GM10248 (cell line): ENCODE results near the gene ACO2.

Experiments
- CTCF ChIA-PET: fragments of 300-600 bp; sonication (Branson Sonifier 250); formaldehyde crosslinking; extraction: SDS; loops from one replicate; lab custom pipeline; 2021; ENCODE audit warnings: antibody characterized with exemption; lab: Yijun Ruan, JAX
- POLR2A ChIA-PET: fragments of 350-650 bp; sonication (Branson Sonifier 250); formaldehyde crosslinking; extraction: SDS; loops from one replicate; lab custom pipeline; 2020; ENCODE audit warnings: antibody characterized with exemption; lab: Yijun Ruan, JAX
- DNase-seq: peaks from one replicate; pipeline ENCODE4 v3.0.0; 2012; ENCODE audit errors: extremely low spot score
- TF ChIP-seq, protein P1 (sequence below): IDR thresholded peaks from 2 replicates; pipeline ENCODE4 v1.5.1; 2012; ENCODE audit warnings: mild to moderate bottlenecking, low read depth; ENCODE audit errors: extremely low read depth, missing control alignments, control extremely low read depth

Gene ACO2

DNA sequence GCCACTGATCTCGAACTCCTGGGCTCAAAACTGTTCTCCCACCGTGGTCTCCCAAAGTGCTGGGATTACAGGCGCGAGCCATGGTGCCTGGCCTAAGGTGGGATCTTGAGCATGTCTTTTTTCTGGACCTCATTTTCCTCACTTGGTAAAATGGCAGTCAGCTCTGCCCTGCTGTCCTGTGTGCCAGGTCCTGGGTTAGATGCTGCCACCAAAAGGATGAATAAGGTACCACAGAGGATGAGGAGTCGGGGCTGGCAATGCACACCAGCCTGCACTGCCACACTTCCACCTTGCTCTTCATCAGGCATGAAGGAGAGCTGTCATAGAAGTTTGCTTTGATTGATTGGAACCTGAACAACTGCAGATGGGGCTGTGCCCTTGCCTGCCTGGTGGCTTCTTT, 32.3 kb downstream of the ACO2 start:
- TF ChIP-seq, protein P1, sequence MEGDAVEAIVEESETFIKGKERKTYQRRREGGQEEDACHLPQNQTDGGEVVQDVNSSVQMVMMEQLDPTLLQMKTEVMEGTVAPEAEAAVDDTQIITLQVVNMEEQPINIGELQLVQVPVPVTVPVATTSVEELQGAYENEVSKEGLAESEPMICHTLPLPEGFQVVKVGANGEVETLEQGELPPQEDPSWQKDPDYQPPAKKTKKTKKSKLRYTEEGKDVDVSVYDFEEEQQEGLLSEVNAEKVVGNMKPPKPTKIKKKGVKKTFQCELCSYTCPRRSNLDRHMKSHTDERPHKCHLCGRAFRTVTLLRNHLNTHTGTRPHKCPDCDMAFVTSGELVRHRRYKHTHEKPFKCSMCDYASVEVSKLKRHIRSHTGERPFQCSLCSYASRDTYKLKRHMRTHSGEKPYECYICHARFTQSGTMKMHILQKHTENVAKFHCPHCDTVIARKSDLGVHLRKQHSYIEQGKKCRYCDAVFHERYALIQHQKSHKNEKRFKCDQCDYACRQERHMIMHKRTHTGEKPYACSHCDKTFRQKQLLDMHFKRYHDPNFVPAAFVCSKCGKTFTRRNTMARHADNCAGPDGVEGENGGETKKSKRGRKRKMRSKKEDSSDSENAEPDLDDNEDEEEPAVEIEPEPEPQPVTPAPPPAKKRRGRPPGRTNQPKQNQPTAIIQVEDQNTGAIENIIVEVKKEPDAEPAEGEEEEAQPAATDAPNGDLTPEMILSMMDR = no peak
- DNase-seq = peak; percentile 65
- POLR2A ChIA-PET = interaction anchor here (1.1 kb wide), 1 partner anchor 32 kb away, joined by 3 read pairs; the partner anchor contains the start of genes ACO2 and PHF5A
- CTCF ChIA-PET = interaction anchor here (0.9 to 8.4 kb wide), 9 partner anchors 10 to 102 kb away, joined by 3 to 66 read pairs (median 4); partner anchors contain the start of genes ACO2 and PHF5A

DNA sequence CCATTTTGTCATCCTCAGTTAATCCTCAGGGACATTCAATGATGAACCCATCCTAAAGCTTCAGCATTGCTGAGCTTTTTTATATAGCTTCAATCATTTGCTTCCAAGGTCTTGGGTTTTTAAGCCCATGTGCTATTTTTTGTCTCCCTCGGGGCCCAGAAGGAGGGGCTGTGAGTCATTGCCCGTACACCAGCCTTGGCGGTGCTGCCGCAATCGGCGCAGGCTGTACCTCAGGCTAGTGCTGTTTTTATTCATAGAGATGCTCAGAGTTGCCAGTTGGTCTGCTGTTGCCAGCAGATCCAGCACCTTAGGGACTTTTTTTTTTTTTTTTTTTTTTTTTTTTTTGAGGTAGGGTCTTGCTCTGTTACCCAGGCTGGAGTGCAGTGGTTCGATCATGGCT, 35.5 kb downstream of the ACO2 start:
- ChIA-PET POLR2A (no interaction called here), CTCF (interaction anchor here (1.3 to 7.8 kb wide), 4 partner anchors 13 to 101 kb away, joined by 3 to 66 read pairs (median 12); no protein-coding TSS in a partner anchor)
- no peak for DNase-seq
- TF ChIP-seq, protein P1 = no peak

DNA sequence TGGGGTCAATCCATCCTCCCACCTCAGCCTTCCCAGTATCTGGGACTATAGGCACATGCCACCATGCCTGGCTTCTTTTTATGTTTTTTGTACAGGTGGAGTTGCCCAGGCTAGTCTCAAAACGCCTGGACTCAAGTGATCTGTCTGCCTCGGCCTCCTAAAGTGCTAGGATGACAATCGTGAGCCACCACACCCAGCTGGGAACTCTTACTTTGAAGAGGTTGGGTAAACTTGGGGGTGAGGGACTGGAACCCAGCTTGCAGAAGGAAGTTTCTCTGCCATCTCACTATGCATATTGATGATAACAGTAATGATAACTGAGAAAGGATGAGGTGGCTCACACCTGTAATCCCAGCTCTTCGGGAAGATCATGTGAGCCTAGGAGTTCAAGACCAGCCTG, 35.9 kb downstream of the ACO2 start:
- DNase-seq = no peak
- ChIA-PET POLR2A (no interaction called here), CTCF (interaction anchor here (1.3 to 7.8 kb wide), 5 partner anchors 12 to 102 kb away, joined by 3 to 66 read pairs (median 10); no protein-coding TSS in a partner anchor)
- TF ChIP-seq, protein P1 = no peak

DNA sequence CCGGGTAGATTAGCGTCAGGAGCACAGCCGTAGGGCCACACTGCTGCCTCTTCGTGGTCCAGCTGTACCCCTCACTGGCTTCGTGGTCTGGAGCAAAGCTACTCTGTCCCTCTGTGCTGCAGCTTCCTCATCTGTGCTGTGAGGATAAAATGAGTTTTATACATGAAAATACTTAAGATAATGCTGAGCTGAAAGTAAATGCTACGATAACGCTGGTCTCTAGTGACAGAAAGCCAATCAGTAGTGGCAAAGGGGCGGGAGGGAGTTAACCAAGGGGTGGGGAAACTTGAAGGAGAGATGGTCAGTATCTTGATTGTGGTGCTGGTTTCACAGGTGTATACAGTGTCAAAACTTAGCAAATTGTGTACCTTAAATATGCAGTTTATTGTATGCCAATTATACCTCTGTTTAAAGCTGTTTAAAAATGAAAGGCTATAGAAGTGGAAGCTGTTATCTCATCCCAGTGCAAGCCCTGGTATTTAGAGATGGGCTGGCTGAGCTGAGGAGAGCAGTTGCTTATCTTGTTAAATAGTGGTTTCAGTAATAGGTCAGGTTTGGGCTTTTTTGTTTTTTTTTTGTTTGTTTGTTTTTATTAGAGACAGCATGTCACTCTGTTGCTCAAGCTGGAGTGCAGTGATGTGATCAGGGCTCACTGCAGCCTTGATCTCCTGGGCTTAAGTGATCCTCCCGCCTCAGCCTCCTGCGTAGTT, 36.7 kb downstream of the ACO2 start:
- POLR2A ChIA-PET = interaction anchor here (0.5 kb wide), 1 partner anchor 113 kb away, joined by 4 read pairs; no protein-coding TSS in a partner anchor
- TF ChIP-seq, protein P1 = no peak
- DNase-seq = no peak
- CTCF ChIA-PET = interaction anchor here (0.9 to 7.8 kb wide), 6 partner anchors 12 to 103 kb away, joined by 3 to 66 read pairs (median 6); no protein-coding TSS in a partner anchor

DNA sequence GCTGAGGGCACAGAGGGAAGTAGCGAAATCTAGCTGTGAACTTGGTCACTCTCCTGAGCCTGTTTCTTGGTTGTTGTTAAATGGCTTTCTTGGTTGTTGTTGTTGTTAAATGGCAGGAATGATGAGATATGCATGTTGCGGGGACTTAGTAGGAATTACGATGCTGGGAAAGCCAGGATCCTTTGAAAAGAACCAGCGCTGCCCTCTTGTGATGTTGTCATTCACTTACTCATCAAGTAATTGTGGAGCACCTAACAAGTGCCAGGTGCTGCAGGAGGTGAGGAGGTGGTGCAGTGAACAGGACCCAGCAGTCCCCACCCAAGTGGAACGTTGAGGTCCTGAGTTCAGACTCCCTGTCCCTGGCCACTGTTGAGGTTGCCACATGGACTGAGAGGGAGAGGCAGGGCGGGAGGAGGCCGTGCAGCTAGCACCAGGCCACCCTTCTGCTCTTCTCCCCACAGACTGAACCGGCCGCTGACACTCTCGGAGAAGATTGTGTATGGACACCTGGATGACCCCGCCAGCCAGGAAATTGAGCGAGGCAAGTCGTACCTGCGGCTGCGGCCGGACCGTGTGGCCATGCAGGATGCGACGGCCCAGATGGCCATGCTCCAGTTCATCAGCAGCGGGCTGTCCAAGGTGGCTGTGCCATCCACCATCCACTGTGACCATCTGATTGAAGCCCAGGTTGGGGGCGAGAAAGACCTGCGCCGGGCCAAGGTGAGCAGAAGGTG, 38.6 kb downstream of the ACO2 start:
- TF ChIP-seq, protein P1 = no peak
- POLR2A ChIA-PET = interaction anchor here (0.5 to 1.3 kb wide), 2 partner anchors 61 to 560 kb away, joined by 3 to 7 read pairs; partner anchors contain the start of gene TOB2
- no peak for DNase-seq
- CTCF ChIA-PET = interaction anchor here (1.2 to 2.9 kb wide), 2 partner anchors 10 to 11 kb away, joined by 4 to 14 read pairs; no protein-coding TSS in a partner anchor

DNA sequence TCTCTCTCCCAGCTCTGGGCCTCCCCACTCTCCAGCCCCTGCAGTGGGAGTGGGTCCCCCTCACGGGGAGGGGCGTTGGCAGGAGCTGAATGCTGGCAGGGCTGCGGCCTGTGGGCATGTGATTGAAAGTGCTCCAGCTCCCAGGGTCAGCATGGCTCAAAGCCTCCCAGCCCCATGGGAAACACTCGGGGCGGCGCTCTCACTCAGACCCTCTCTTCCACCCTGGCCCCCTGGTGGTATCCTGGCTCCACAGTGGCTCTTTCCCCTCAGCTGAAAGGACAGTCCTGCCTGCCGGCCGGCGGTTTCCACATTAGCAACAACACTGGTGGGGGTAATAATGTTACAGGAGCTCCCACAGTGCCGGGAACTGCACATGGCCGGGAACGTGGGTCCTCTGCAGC, 39.9 kb downstream of the ACO2 start:
- ChIA-PET POLR2A (interaction anchor here (0.6 kb wide), 2 partner anchors 41 to 588 kb away, joined by 3 to 5 read pairs; no protein-coding TSS in a partner anchor), CTCF (interaction anchor here (0.8 to 2.6 kb wide), 3 partner anchors 9 to 18 kb away, joined by 3 to 10 read pairs (median 5); no protein-coding TSS in a partner anchor)
- no peak for DNase-seq
- TF ChIP-seq, protein P1 = no peak
